Activated naive CD4-positive, alpha-beta T cell treated with anti-CD3 and anti-CD28 coated beads for 36 hours (primary cell): ENCODE measurements around the gene PTPRQ. TPM values are rescaled to one million over a fixed set of nuclear protein-coding genes. Genes with fewer than 3 reads are reported as not detected.

Experiments used
- CTCF ChIA-PET: fragments of 350-600 bp; sonication (Branson Sonifier 250); formaldehyde crosslinking; loops from one replicate; lab custom pipeline; 2021; ENCODE audit warnings: antibody characterized with exemption; lab: Charles Lee
- DNase-seq: peaks from one replicate; pipeline ENCODE4 v3.0.0-alpha.2; 2020
- H3K27ac Mint-ChIP-seq: one replicate; pipeline ENCODE4 v1.8.0; 2021; ENCODE audit warnings: mild to moderate bottlenecking, mixed read lengths
- H3K27me3 Mint-ChIP-seq: one replicate; pipeline ENCODE4 v1.8.0; 2021; ENCODE audit warnings: low read depth, mixed read lengths
- H3K36me3 Mint-ChIP-seq: one replicate; pipeline ENCODE4 v1.8.0; 2021; ENCODE audit warnings: low read depth, mixed read lengths
- H3K4me1 Mint-ChIP-seq: one replicate; pipeline ENCODE4 v1.8.0; 2021; ENCODE audit warnings: low read depth, mixed read lengths
- H3K4me3 Mint-ChIP-seq: one replicate; pipeline ENCODE4 v1.8.0; 2021; ENCODE audit warnings: mild to moderate bottlenecking, moderate library complexity, mixed read lengths
- H3K9me3 Mint-ChIP-seq: one replicate; pipeline ENCODE4 v1.8.0; 2021; ENCODE audit warnings: mixed read lengths
- intact Hi-C: fragments of 100-400 bp; cut with micrococcal nuclease; formaldehyde crosslinking; loops from one replicate; pipeline ENCODE4 v1.15.1; 2023
- total RNA-seq, 2 experiments: library from RNA; stranded (reverse); gene quantifications; one replicate each; pipeline ENCODE4 v1.2.3, GENCODE V29; 2021

PTPRQ gene
- total RNA-seq, 2 experiments from 2014 or later = not detected

GRCh38 chr12:80590085-80590484, 146.1 kb downstream of the PTPRQ start:
- Mint-ChIP-seq H3K36me3 (no peaks in the 10 kb centered on the region), H3K4me1 (no peaks in the 10 kb centered on the region), H3K4me3 (no peak overlapping the region), H3K9me3 (peaks cover 4% of the 10 kb centered on the region), H3K27ac (no peak overlapping the region), H3K27me3 (no peaks in the 10 kb centered on the region)
- CTCF ChIA-PET = no interaction called here
- intact Hi-C loops = no loop called here
- DNase-seq = no peak

- no peak for DNase-seq
- H3K27me3 Mint-ChIP-seq = no peaks in the 10 kb centered on the region
- H3K36me3 Mint-ChIP-seq = no peaks in the 10 kb centered on the region
- H3K27ac Mint-ChIP-seq = no peak overlapping the region
- no peak overlapping the region for H3K4me3 Mint-ChIP-seq
- peaks cover 2% of the 10 kb centered on the region for H3K9me3 Mint-ChIP-seq
- intact Hi-C loops = no loop called here
- no peaks in the 10 kb centered on the region for H3K4me1 Mint-ChIP-seq
- CTCF ChIA-PET = no interaction called here
These were observed 149.7 kb downstream of the PTPRQ start for GRCh38 chr12:80593766-80594165.

GRCh38 chr12:80596509-80596908, 152.5 kb downstream of the PTPRQ start:
- no peak for DNase-seq
- CTCF ChIA-PET = no interaction called here
- Mint-ChIP-seq H3K4me3 (no peak overlapping the region), H3K27me3 (no peaks in the 10 kb centered on the region), H3K4me1 (no peaks in the 10 kb centered on the region), H3K27ac (no peak overlapping the region), H3K36me3 (no peaks in the 10 kb centered on the region), H3K9me3 (no peaks in the 10 kb centered on the region)
- intact Hi-C loops = no loop called here

- no peak overlapping the region for H3K4me3 Mint-ChIP-seq
- H3K27ac Mint-ChIP-seq = no peak overlapping the region
- no peaks in the 10 kb centered on the region for H3K9me3 Mint-ChIP-seq
- DNase-seq = no peak
- H3K4me1 Mint-ChIP-seq = no peaks in the 10 kb centered on the region
- intact Hi-C loops = no loop called here
- no peaks in the 10 kb centered on the region for H3K36me3 Mint-ChIP-seq
- CTCF ChIA-PET = no interaction called here
- no peaks in the 10 kb centered on the region for H3K27me3 Mint-ChIP-seq
These were observed 154.1 kb downstream of the PTPRQ start for GRCh38 chr12:80598004-80598606.

- H3K9me3 Mint-ChIP-seq = no peaks in the 10 kb centered on the region
These were observed 158.4 kb downstream of the PTPRQ start for GRCh38 chr12:80602455-80602854.

GRCh38 chr12:80607361-80608135, 163.5 kb downstream of the PTPRQ start:
- Mint-ChIP-seq H3K36me3 (no peaks in the 10 kb centered on the region), H3K9me3 (no peaks in the 10 kb centered on the region), H3K27ac (no peak overlapping the region), H3K4me3 (no peak overlapping the region), H3K27me3 (no peaks in the 10 kb centered on the region), H3K4me1 (no peaks in the 10 kb centered on the region)
- DNase-seq = no peak
- intact Hi-C loops = no loop called here
- CTCF ChIA-PET = no interaction called here

More at GRCh38 chr12:80602455-80602854, 158.4 kb downstream of the PTPRQ start:
- intact Hi-C loops = no loop called here
- no peak overlapping the region for H3K4me3 Mint-ChIP-seq
- no peaks in the 10 kb centered on the region for H3K36me3 Mint-ChIP-seq
- CTCF ChIA-PET = no interaction called here
- DNase-seq = no peak
- H3K27ac Mint-ChIP-seq = no peak overlapping the region
- H3K27me3 Mint-ChIP-seq = no peaks in the 10 kb centered on the region
- no peaks in the 10 kb centered on the region for H3K4me1 Mint-ChIP-seq

GRCh38 chr12:80617733-80618132, 173.7 kb downstream of the PTPRQ start:
- DNase-seq = no peak
- Mint-ChIP-seq H3K4me3 (no peak overlapping the region), H3K27ac (no peak overlapping the region), H3K27me3 (no peaks in the 10 kb centered on the region), H3K4me1 (no peaks in the 10 kb centered on the region), H3K9me3 (peaks cover 4% of the 10 kb centered on the region), H3K36me3 (no peaks in the 10 kb centered on the region)
- CTCF ChIA-PET = no interaction called here
- intact Hi-C loops = no loop called here

- no peaks in the 10 kb centered on the region for H3K27me3 Mint-ChIP-seq
- no peaks in the 10 kb centered on the region for H3K36me3 Mint-ChIP-seq
- no peak overlapping the region for H3K27ac Mint-ChIP-seq
- intact Hi-C loops = no loop called here
- H3K9me3 Mint-ChIP-seq = peaks cover 3% of the 10 kb centered on the region
- no peaks in the 10 kb centered on the region for H3K4me1 Mint-ChIP-seq
- no peak overlapping the region for H3K4me3 Mint-ChIP-seq
- no peak for DNase-seq
- CTCF ChIA-PET = no interaction called here
These were observed 176.2 kb downstream of the PTPRQ start for GRCh38 chr12:80620281-80620680.

- Mint-ChIP-seq H3K36me3 (no peaks in the 10 kb centered on the region), H3K27me3 (no peaks in the 10 kb centered on the region), H3K9me3 (no peaks in the 10 kb centered on the region), H3K4me3 (no peak overlapping the region), H3K27ac (no peak overlapping the region), H3K4me1 (no peaks in the 10 kb centered on the region)
- DNase-seq = no peak
- intact Hi-C loops = no loop called here
- CTCF ChIA-PET = no interaction called here
These were observed 178.2 kb downstream of the PTPRQ start for GRCh38 chr12:80622271-80622670.

- no peaks in the 10 kb centered on the region for H3K36me3 Mint-ChIP-seq
- CTCF ChIA-PET = no interaction called here
- no peak for DNase-seq
- H3K27ac Mint-ChIP-seq = no peak overlapping the region
- no peak overlapping the region for H3K4me3 Mint-ChIP-seq
- H3K27me3 Mint-ChIP-seq = no peaks in the 10 kb centered on the region
- H3K4me1 Mint-ChIP-seq = no peaks in the 10 kb centered on the region
- intact Hi-C loops = no loop called here
- no peaks in the 10 kb centered on the region for H3K9me3 Mint-ChIP-seq
These were observed 181.0 kb downstream of the PTPRQ start for GRCh38 chr12:80625051-80625450.

GRCh38 chr12:80625901-80626300, 181.9 kb downstream of the PTPRQ start:
- Mint-ChIP-seq H3K27me3 (no peaks in the 10 kb centered on the region), H3K27ac (no peak overlapping the region), H3K36me3 (no peaks in the 10 kb centered on the region), H3K9me3 (no peaks in the 10 kb centered on the region), H3K4me1 (no peaks in the 10 kb centered on the region), H3K4me3 (no peak overlapping the region)
- CTCF ChIA-PET = no interaction called here
- intact Hi-C loops = no loop called here
- no peak for DNase-seq

- Mint-ChIP-seq H3K27me3 (no peaks in the 10 kb centered on the region), H3K4me1 (no peaks in the 10 kb centered on the region), H3K4me3 (no peak overlapping the region), H3K36me3 (no peaks in the 10 kb centered on the region), H3K27ac (no peak overlapping the region), H3K9me3 (no peaks in the 10 kb centered on the region)
- CTCF ChIA-PET = no interaction called here
- no peak for DNase-seq
- intact Hi-C loops = no loop called here
These were observed 183.7 kb downstream of the PTPRQ start for GRCh38 chr12:80627782-80628181.

- H3K4me3 Mint-ChIP-seq = no peak overlapping the region
- no peak for DNase-seq
- no peak overlapping the region for H3K27ac Mint-ChIP-seq
- H3K9me3 Mint-ChIP-seq = no peaks in the 10 kb centered on the region
- CTCF ChIA-PET = no interaction called here
- H3K27me3 Mint-ChIP-seq = no peaks in the 10 kb centered on the region
- H3K4me1 Mint-ChIP-seq = no peaks in the 10 kb centered on the region
- intact Hi-C loops = no loop called here
- no peaks in the 10 kb centered on the region for H3K36me3 Mint-ChIP-seq
These were observed 188.8 kb downstream of the PTPRQ start for GRCh38 chr12:80632835-80633234.
